Measurements from ENCODE around the gene TBX10. TPM values are rescaled to one million over a fixed set of nuclear protein-coding genes. Genes with fewer than 3 reads are reported as not detected.

TBX10 gene
- total RNA-seq, 1 experiment from 2014 or later = not detected

GRCh38 chr11:67585911-67586310 is 53.7 kb downstream of the TBX10 start:
- Histone ChIP-seq H3K4me3 (ENCODE audit: low read depth in 2 of 2, low read length in 2 of 2) (no peak overlapping the region), H3K27me3 (ENCODE audit: control insufficient read depth, insufficient read depth, low read length) (no peaks in the 10 kb centered on the region), H3K36me3 (ENCODE audit: control insufficient read depth, insufficient read depth, low read length) (no peaks in the 10 kb centered on the region), H3K27ac (ENCODE audit: low read length) (no peak overlapping the region), H3K4me1 (ENCODE audit: control insufficient read depth, insufficient read depth, low read length) (peaks cover 23% of the 10 kb centered on the region), H3K9me3 (ENCODE audit: control insufficient read depth, insufficient read depth, low read depth, low read length) (no peaks in the 10 kb centered on the region)
- in situ Hi-C loops (cut with HindIII; ENCODE audit: low pct_unique_long_range_greater_than_20kb, low sequenced_read_pairs) = no loop called here
- DNase-seq (ENCODE audit: low read depth, low spot score) (no peak), ATAC-seq (no peak)
- intact Hi-C loops (cut with micrococcal nuclease; ENCODE audit: unreplicated experiment) = no loop called here
- TF ChIP-seq CTCF (IDR thresholded peaks at IDR 0.05) (no peak), POLR2AphosphoS5 (IDR thresholded peaks at IDR 0.05; ENCODE audit: low read depth, low read length) (no peak), REST (IDR thresholded peaks at IDR 0.05; ENCODE audit: insufficient read depth in 1 of 2, low read depth in 2 of 2, low read length in 1 of 2) (no peak), SIN3A (IDR thresholded peaks at IDR 0.05; ENCODE audit: borderline replicate concordance, insufficient read depth, low read depth, low read length) (no peak), TCF7L2 (IDR thresholded peaks at IDR 0.05; ENCODE audit: low read depth, low read length) (no peak)
- TSS peak; percentile 92 for BruUV-seq (replicated peaks)
- CTCF ChIA-PET = no interaction called here
- POLR2A ChIA-PET = no interaction called here

GRCh38 chr11:67584881-67585873 is 54.4 kb downstream of the TBX10 start:
- ChIA-PET CTCF (no interaction called here), POLR2A (interaction anchor here (0.5 kb wide), 1 partner anchor 45 kb away, joined by 3 read pairs; no protein-coding TSS in a partner anchor)
- no peak for ATAC-seq
- Histone ChIP-seq H3K4me1 (ENCODE audit: control insufficient read depth, insufficient read depth, low read length) (peaks cover 23% of the 10 kb centered on the region), H3K36me3 (ENCODE audit: control insufficient read depth, insufficient read depth, low read length) (no peaks in the 10 kb centered on the region), H3K4me3 (ENCODE audit: low read depth in 2 of 2, low read length in 2 of 2) (peak overlapping the region; percentile 57 to 72), H3K9me3 (ENCODE audit: control insufficient read depth, insufficient read depth, low read depth, low read length) (no peaks in the 10 kb centered on the region), H3K27me3 (ENCODE audit: control insufficient read depth, insufficient read depth, low read length) (no peaks in the 10 kb centered on the region), H3K27ac (ENCODE audit: low read length) (peak overlapping the region; percentile 88)
- TF ChIP-seq POLR2AphosphoS5 (IDR thresholded peaks at IDR 0.05; ENCODE audit: low read depth, low read length) (no peak), CTCF (IDR thresholded peaks at IDR 0.05) (no peak), TCF7L2 (IDR thresholded peaks at IDR 0.05; ENCODE audit: low read depth, low read length) (no peak), SIN3A (IDR thresholded peaks at IDR 0.05; ENCODE audit: borderline replicate concordance, insufficient read depth, low read depth, low read length) (no peak), REST (IDR thresholded peaks at IDR 0.05; ENCODE audit: insufficient read depth in 1 of 2, low read depth in 2 of 2, low read length in 1 of 2) (no peak)
- intact Hi-C loops (cut with micrococcal nuclease; ENCODE audit: unreplicated experiment) (no loop called here), in situ Hi-C loops (cut with HindIII; ENCODE audit: low pct_unique_long_range_greater_than_20kb, low sequenced_read_pairs) (no loop called here)
- BruUV-seq (replicated peaks) = no TSS peak
- DNase-seq (ENCODE audit: low read depth, low spot score) = no peak
